WTC11 (cell line): Measurements from ENCODE around the gene PCDH9. TPM values are rescaled to one million over a fixed set of nuclear protein-coding genes. Genes with fewer than 3 reads are reported as not detected.

ENCODE experiments used
- ATAC-seq: fragments of 200-7000 bp; cut with Tn5 transposase; 2 replicates; pipeline ENCODE4 v1.10.0; 2021; ENCODE audit warnings: mild to moderate bottlenecking, moderate library complexity
- CTCF ChIA-PET: fragments of 300-600 bp; sonication (Branson Sonifier 250); formaldehyde crosslinking; loops from one replicate; lab custom pipeline; 2021; ENCODE audit warnings: antibody characterized with exemption; lab: Charles Lee
- POLR2A ChIA-PET: fragments of 350-600 bp; sonication (Branson Sonifier 250); formaldehyde crosslinking; loops from one replicate; lab custom pipeline; 2021; ENCODE audit warnings: antibody characterized with exemption; lab: Charles Lee
- DNase-seq: peaks from one replicate; pipeline ENCODE4 v3.0.0; 2021; ENCODE audit warnings: low spot score
- H3K27ac Mint-ChIP-seq: 2 replicates; pipeline ENCODE4 v1.8.0; 2021; ENCODE audit warnings: mixed read lengths
- H3K27me3 Mint-ChIP-seq: 2 replicates; pipeline ENCODE4 v1.8.0; 2021; ENCODE audit warnings: low read depth, mild to moderate bottlenecking, moderate library complexity, mixed read lengths
- H3K36me3 Mint-ChIP-seq: 2 replicates; pipeline ENCODE4 v1.8.0; 2021; ENCODE audit warnings: mixed read lengths
- H3K4me1 Mint-ChIP-seq: 2 replicates; pipeline ENCODE4 v1.8.0; 2022; ENCODE audit warnings: mixed read lengths
- H3K4me3 Mint-ChIP-seq: 2 replicates; pipeline ENCODE4 v1.8.0; 2021; ENCODE audit warnings: mild to moderate bottlenecking, moderate library complexity, mixed read lengths
- H3K9me3 Mint-ChIP-seq: 2 replicates; pipeline ENCODE4 v1.8.0; 2021; ENCODE audit warnings: mixed read lengths
- AR ChIP-seq: fragments of 250-450 bp; sonication (Bioruptor Pico); IDR thresholded peaks from 2 replicates; pipeline ENCODE4 v1.9.0; 2021; ENCODE audit warnings: mild to moderate bottlenecking
- ATF1 ChIP-seq: sonication (generic); formaldehyde crosslinking; IDR thresholded peaks from 2 replicates; pipeline ENCODE4 v1.8.1; 2023; ENCODE audit warnings: mild to moderate bottlenecking, moderate library complexity, missing genetic modification reagents
- ATF2 ChIP-seq: sonication (generic); formaldehyde crosslinking; IDR thresholded peaks from 2 replicates; pipeline ENCODE4 v1.8.1; 2022; ENCODE audit warnings: low read depth, missing genetic modification reagents, borderline replicate concordance
- ATF6 ChIP-seq: sonication (generic); formaldehyde crosslinking; IDR thresholded peaks from 2 replicates; pipeline ENCODE4 v1.8.1; 2023; ENCODE audit warnings: mild to moderate bottlenecking, missing genetic modification reagents
- CBFB ChIP-seq: sonication (generic); formaldehyde crosslinking; IDR thresholded peaks from 2 replicates; pipeline ENCODE4 v1.8.1; 2022; ENCODE audit warnings: mild to moderate bottlenecking, low read depth, missing genetic modification reagents
- E2F5 ChIP-seq: sonication (generic); formaldehyde crosslinking; IDR thresholded peaks from 2 replicates; pipeline ENCODE4 v1.8.1; 2022; ENCODE audit warnings: mild to moderate bottlenecking, moderate library complexity, missing genetic modification reagents
- ELF4 ChIP-seq: sonication (generic); formaldehyde crosslinking; IDR thresholded peaks from 2 replicates; pipeline ENCODE4 v1.8.1; 2022; ENCODE audit warnings: low read depth, mild to moderate bottlenecking, moderate library complexity, missing genetic modification reagents
- EMX1 ChIP-seq: fragments of 250-450 bp; sonication (Bioruptor Pico); IDR thresholded peaks from 2 replicates; pipeline ENCODE4 v1.8.0; 2021; ENCODE audit warnings: mild to moderate bottlenecking
- ESRRA ChIP-seq: sonication (generic); formaldehyde crosslinking; IDR thresholded peaks from 2 replicates; pipeline ENCODE4 v1.8.1; 2022; ENCODE audit warnings: mild to moderate bottlenecking, missing genetic modification reagents, borderline replicate concordance
- ETV6 ChIP-seq: sonication (generic); formaldehyde crosslinking; IDR thresholded peaks from 2 replicates; pipeline ENCODE4 v1.8.1; 2022; ENCODE audit warnings: mild to moderate bottlenecking, missing genetic modification reagents
- GRHL2 ChIP-seq: fragments of 250-450 bp; sonication (Bioruptor Pico); IDR thresholded peaks from 2 replicates; pipeline ENCODE4 v1.8.0; 2022; ENCODE audit warnings: mild to moderate bottlenecking, moderate library complexity; ENCODE audit not compliant: insufficient replicate concordance, severe bottlenecking
- MXD4 ChIP-seq: fragments of 250-450 bp; sonication (Bioruptor Pico); IDR thresholded peaks from 2 replicates; pipeline ENCODE4 v1.8.0; 2021; ENCODE audit warnings: mild to moderate bottlenecking, moderate library complexity, borderline replicate concordance
- NR1H2 ChIP-seq: sonication (generic); formaldehyde crosslinking; IDR thresholded peaks from 2 replicates; pipeline ENCODE4 v1.9.0; 2021; ENCODE audit warnings: mild to moderate bottlenecking, moderate library complexity, missing genetic modification reagents
- NR2C2 ChIP-seq: sonication (generic); formaldehyde crosslinking; IDR thresholded peaks from 2 replicates; pipeline ENCODE4 v1.8.0; 2022; ENCODE audit warnings: mild to moderate bottlenecking, missing genetic modification reagents
- SP1 ChIP-seq: sonication (generic); formaldehyde crosslinking; conservative IDR thresholded peaks from 2 replicates; pipeline ENCODE4 v1.8.1; 2022; ENCODE audit warnings: missing genetic modification reagents
- STAT6 ChIP-seq: sonication (generic); formaldehyde crosslinking; conservative IDR thresholded peaks from 2 replicates; pipeline ENCODE4 v1.8.1; 2023; ENCODE audit warnings: mild to moderate bottlenecking, low read depth, missing genetic modification reagents, moderate library complexity
- TCF7 ChIP-seq: sonication (generic); formaldehyde crosslinking; IDR thresholded peaks from 2 replicates; pipeline ENCODE4 v1.8.0; 2022; ENCODE audit warnings: mild to moderate bottlenecking, low read depth, missing genetic modification reagents, moderate library complexity
- TEAD1 ChIP-seq: sonication (generic); formaldehyde crosslinking; IDR thresholded peaks from 2 replicates; pipeline ENCODE4 v1.8.0; 2022; ENCODE audit warnings: mild to moderate bottlenecking, missing genetic modification reagents
- TEAD4 ChIP-seq: sonication (generic); formaldehyde crosslinking; IDR thresholded peaks from 2 replicates; pipeline ENCODE4 v1.8.0; 2022; ENCODE audit warnings: mild to moderate bottlenecking, missing genetic modification reagents
- USF1 ChIP-seq: sonication (generic); formaldehyde crosslinking; IDR thresholded peaks from 2 replicates; pipeline ENCODE4 v1.8.0; 2022; ENCODE audit warnings: mild to moderate bottlenecking, missing genetic modification reagents
- ZMAT4 ChIP-seq: fragments of 250-450 bp; sonication (Bioruptor Pico); IDR thresholded peaks from 2 replicates; pipeline ENCODE4 v1.9.0; 2021; ENCODE audit warnings: mild to moderate bottlenecking
- ZNF219 ChIP-seq: sonication (generic); formaldehyde crosslinking; IDR thresholded peaks from 2 replicates; pipeline ENCODE4 v1.8.0; 2023; ENCODE audit warnings: missing genetic modification reagents, mild to moderate bottlenecking, borderline replicate concordance
- ZNF232 ChIP-seq: sonication (generic); formaldehyde crosslinking; IDR thresholded peaks from 2 replicates; pipeline ENCODE4 v1.8.0; 2022; ENCODE audit warnings: mild to moderate bottlenecking, missing genetic modification reagents
- ZNF396 ChIP-seq: fragments of 250-450 bp; sonication (Bioruptor Pico); IDR thresholded peaks from 2 replicates; pipeline ENCODE4 v1.8.0; 2021; ENCODE audit warnings: mild to moderate bottlenecking, moderate library complexity, borderline replicate concordance
- ZNF423 ChIP-seq: fragments of 250-450 bp; sonication (Bioruptor Pico); IDR thresholded peaks from 2 replicates; pipeline ENCODE4 v2.1.2; 2022; ENCODE audit warnings: mild to moderate bottlenecking, moderate library complexity
- total RNA-seq: library from RNA; stranded (reverse); gene quantifications from 3 replicates; pipeline ENCODE4 v1.2.3, GENCODE V29; 2021

PCDH9 gene
- total RNA-seq, 1 experiment from 2014 or later = 0.48 TPM

GRCh38 chr13:66842766-66843165 is 387.4 kb downstream of the PCDH9 start:
- no peaks in the 10 kb centered on the region for H3K9me3 Mint-ChIP-seq
- no peak overlapping the region for H3K4me3 Mint-ChIP-seq
- no peaks in the 10 kb centered on the region for H3K4me1 Mint-ChIP-seq
- no peaks in the 10 kb centered on the region for H3K36me3 Mint-ChIP-seq
- ChIA-PET POLR2A (no interaction called here), CTCF (no interaction called here)
- DNase-seq (no peak), ATAC-seq (no peak)
- TF ChIP-seq AR (CRISPR knock-in tag) (no peak), ATF2 (no peak), NR2C2 (no peak), ZMAT4 (no peak), ELF4 (CRISPR knock-in tag) (no peak), CBFB (CRISPR knock-in tag) (no peak), ZNF219 (CRISPR knock-in tag) (no peak), ZNF232 (no peak), GRHL2 (CRISPR knock-in tag) (no peak), EMX1 (CRISPR knock-in tag) (no peak), NR1H2 (CRISPR knock-in tag) (no peak), ZNF396 (CRISPR knock-in tag) (no peak), TCF7 (CRISPR knock-in tag) (no peak), USF1 (CRISPR knock-in tag) (no peak), STAT6 (CRISPR knock-in tag) (no peak), ETV6 (CRISPR knock-in tag) (no peak), ZNF423 (CRISPR knock-in tag) (no peak)
- no peaks in the 10 kb centered on the region for H3K27me3 Mint-ChIP-seq
- no peak overlapping the region for H3K27ac Mint-ChIP-seq

- ATAC-seq = no peak
- no peaks in the 10 kb centered on the region for H3K9me3 Mint-ChIP-seq
- DNase-seq = no peak
- H3K4me1 Mint-ChIP-seq = peaks cover 5% of the 10 kb centered on the region; the same call in 1 of the 2 replicates
- CTCF ChIA-PET = no interaction called here
- no peak overlapping the region for H3K4me3 Mint-ChIP-seq
- H3K27ac Mint-ChIP-seq = no peak overlapping the region
- H3K36me3 Mint-ChIP-seq = no peaks in the 10 kb centered on the region
- no peaks in the 10 kb centered on the region for H3K27me3 Mint-ChIP-seq
- POLR2A ChIA-PET = no interaction called here
- TF ChIP-seq GRHL2 (CRISPR knock-in tag) (no peak), ATF1 (no peak), ESRRA (CRISPR knock-in tag) (no peak), TEAD1 (no peak), E2F5 (CRISPR knock-in tag) (no peak), ATF6 (CRISPR knock-in tag) (no peak), MXD4 (no peak), TEAD4 (CRISPR knock-in tag) (no peak), SP1 (CRISPR knock-in tag) (no peak)
Measured at GRCh38 chr13:66840621-66841020, 389.5 kb downstream of the PCDH9 start.
